CD14-positive monocyte (primary cell): ENCODE measurements around the gene SLC35F3. TPM values are rescaled to one million over a fixed set of nuclear protein-coding genes. Genes with fewer than 3 reads are reported as not detected.

ENCODE experiments used
- DNase-seq, 3 donors: peaks; one replicate each; pipeline ENCODE4 v3.0.0-alpha.2; 2011 to 2022
- H2AFZ ChIP-seq: 2 replicates; pipeline ENCODE4 v1.6.0; 2012; ENCODE audit warnings: mild to moderate bottlenecking, low read depth, low read length, inconsistent platforms; ENCODE audit not compliant: insufficient read depth, poor library complexity, severe bottlenecking
- H3K27ac ChIP-seq, 2 donors: 1 replicate in 1 of 2; 2 replicates in 1 of 2; pipeline ENCODE4 v1.5.1; 2012 to 2013; ENCODE audit warnings: low read length in 2 of 2, control low read depth in 1 of 2, inconsistent platforms in 1 of 2, low read depth in 1 of 2, mild to moderate bottlenecking in 1 of 2
- H3K27me3 ChIP-seq, 2 donors: one replicate each; pipeline versions ENCODE4 v1.6.0 to v1.6.1; 2011 to 2013; ENCODE audit warnings: low read length in 2 of 2; ENCODE audit not compliant: control insufficient read depth in 2 of 2, insufficient read depth in 2 of 2
- H3K36me3 ChIP-seq, 2 donors: replicated peaks in 1 of 2; 1 replicate in 1 of 2; 2 replicates in 1 of 2; pipeline versions ENCODE4 v1.5.1 to v1.6.1; 2012 to 2013; ENCODE audit warnings: low read length in 2 of 2, control low read depth in 1 of 2, inconsistent platforms in 1 of 2, mild to moderate bottlenecking in 1 of 2; ENCODE audit not compliant: insufficient read depth in 2 of 2, control insufficient read depth in 1 of 2
- H3K4me1 ChIP-seq, 2 donors: 1 replicate in 1 of 2; 2 replicates in 1 of 2; pipeline versions ENCODE4 v1.5.1 to v1.6.1; 2012 to 2013; ENCODE audit warnings: low read length in 2 of 2, control low read depth in 1 of 2, inconsistent platforms in 1 of 2, mild to moderate bottlenecking in 1 of 2, moderate library complexity in 1 of 2; ENCODE audit not compliant: insufficient read depth in 2 of 2, control insufficient read depth in 1 of 2
- H3K4me2 ChIP-seq: replicated peaks from 2 replicates; pipeline ENCODE3; 2012; ENCODE audit warnings: low read length, moderate library complexity, mild to moderate bottlenecking; ENCODE audit not compliant: poor library complexity, severe bottlenecking; ENCODE audit errors: extremely low read depth
- H3K4me3 ChIP-seq, 3 experiments: fragments of 200-600 bp in 1 of 3; sonication (generic) in 1 of 3; replicated peaks in 1 of 3; 1 replicate in 2 of 3; 2 replicates in 1 of 3; pipeline ENCODE4 v1.5.1; 2011 to 2013; ENCODE audit warnings: low read length in 3 of 3, mild to moderate bottlenecking in 3 of 3, control low read depth in 2 of 3, low read depth in 2 of 3, inconsistent platforms in 1 of 3, moderate library complexity in 1 of 3
- H3K79me2 ChIP-seq: 2 replicates; pipeline ENCODE4 v1.6.0; 2012; ENCODE audit warnings: mild to moderate bottlenecking, control low read depth, inconsistent platforms, low read length, moderate library complexity; ENCODE audit not compliant: insufficient read depth
- H3K9ac ChIP-seq: 2 replicates; pipeline ENCODE4 v1.6.0; 2017; ENCODE audit warnings: low read length, mild to moderate bottlenecking; ENCODE audit not compliant: insufficient read depth, poor library complexity, severe bottlenecking
- H3K9me3 ChIP-seq, 2 donors: replicated peaks in 1 of 2; 1 replicate in 1 of 2; 2 replicates in 1 of 2; pipeline versions ENCODE4 v1.5.1 to v1.6.1; 2012 to 2013; ENCODE audit warnings: low read length in 2 of 2, control low read depth in 1 of 2; ENCODE audit not compliant: control insufficient read depth in 1 of 2, insufficient read depth in 1 of 2
- H4K20me1 ChIP-seq: 2 replicates; pipeline ENCODE4 v1.6.0; 2012; ENCODE audit warnings: mild to moderate bottlenecking, low read length, control low read depth, moderate library complexity; ENCODE audit not compliant: insufficient read depth
- H3K27ac Mint-ChIP-seq, 7 donors: one replicate each; pipeline ENCODE4 v1.8.0; 2020; ENCODE audit warnings: mild to moderate bottlenecking in 7 of 7, mixed read lengths in 7 of 7, moderate library complexity in 6 of 7, inconsistent platforms in 2 of 7
- H3K27me3 Mint-ChIP-seq, 3 donors: one replicate each; pipeline ENCODE4 v1.8.0; 2021 to 2022; ENCODE audit warnings: low read depth in 3 of 3, mild to moderate bottlenecking in 3 of 3, mixed read lengths in 3 of 3, moderate library complexity in 3 of 3, inconsistent platforms in 1 of 3
- H3K36me3 Mint-ChIP-seq, 2 donors: one replicate each; pipeline ENCODE4 v1.8.0; 2020; ENCODE audit warnings: mixed read lengths in 2 of 2, inconsistent platforms in 1 of 2, mild to moderate bottlenecking in 1 of 2
- H3K4me1 Mint-ChIP-seq: one replicate; pipeline ENCODE4 v1.8.0; 2020; ENCODE audit warnings: mild to moderate bottlenecking, mixed read lengths
- H3K4me3 Mint-ChIP-seq, 2 donors: one replicate each; pipeline ENCODE4 v1.8.0; 2020; ENCODE audit warnings: mild to moderate bottlenecking in 2 of 2, mixed read lengths in 2 of 2, moderate library complexity in 1 of 2
- H3K9me3 Mint-ChIP-seq, 7 donors: one replicate each; pipeline ENCODE4 v1.8.0; 2020 to 2022; ENCODE audit warnings: mixed read lengths in 7 of 7, mild to moderate bottlenecking in 6 of 7, moderate library complexity in 6 of 7, inconsistent platforms in 2 of 7
- CTCF ChIP-seq: fragments of 200-600 bp; IDR thresholded peaks from one replicate; pipeline ENCODE4 v1.8.0; 2022; ENCODE audit warnings: antibody characterized with exemption, mild to moderate bottlenecking
- WGBS: methylation state at CpG from one replicate; pipeline ENCODE4 v1.1.5; 2013; ENCODE audit warnings: missing lambda C conversion rate; ENCODE audit not compliant: insufficient coverage; 5-methylcytosine and 5-hydroxymethylcytosine counted together
- intact Hi-C, 2 donors: fragments of 100-400 bp; cut with micrococcal nuclease; formaldehyde crosslinking; loops; one replicate each; pipeline versions ENCODE4 v1.15.0 to v1.15.1; 2023
- polyA plus RNA-seq, 3 donors: library from polyadenylated mRNA; depleted of rRNA in 1 of 3; unstranded in 2 of 3; stranded (reverse) in 1 of 3; fragments of 300-500 nt in 2 of 3; fragments of >200 nt in 1 of 3; fragmentation: Illumina TruSeq in 2 of 3; gene quantifications; 1 replicate in 2 of 3; 2 replicates in 1 of 3; pipeline ENCODE4 v1.2.3, GENCODE V29; 2012 to 2021

SLC35F3 gene
- polyA plus RNA-seq, 3 donors, result 0.17 to 0.78 TPM; not detected in 1

GRCh38 chr1:234315091-234315541 lies 410.6 kb downstream of the SLC35F3 start:
- Histone ChIP-seq H3K27me3 (no peaks in the 10 kb centered on the region), H3K9ac (no peak overlapping the region), H3K4me2 (no peak overlapping the region), H3K79me2 (no peaks in the 10 kb centered on the region), H4K20me1 (no peaks in the 10 kb centered on the region), H2AFZ (no peak overlapping the region), H3K4me1 (peaks cover 1 to 23% of the 10 kb centered on the region in 2 donors), H3K9me3 (no peaks in the 10 kb centered on the region), H3K27ac (peak overlapping the region in 1 of 2 donors; percentile 22), H3K4me3 (no peak overlapping the region), H3K36me3 (no peaks in the 10 kb centered on the region)
- WGBS, result no CpG with 5 or more reads among the region's 6 CpGs
- peaks cover 4% of the 10 kb centered on the region for H3K4me1 Mint-ChIP-seq
- no peaks in the 10 kb centered on the region for H3K9me3 Mint-ChIP-seq
- TF ChIP-seq CTCF, result no peak
- peak in 2 of 3 donors; percentile 70 to 71 for DNase-seq
- intact Hi-C loops, result loop anchor here in 1 of 2 donors (10.0 kb wide), 1 partner anchor 160 kb away; no protein-coding TSS in a partner anchor
- peak overlapping the region in 4 of 7 donors; percentile 3 to 65 (median 33) for H3K27ac Mint-ChIP-seq
- no peaks in the 10 kb centered on the region for H3K36me3 Mint-ChIP-seq
- peaks cover 1 to 10% (median 7%) of the 10 kb centered on the region in 3 donors for H3K27me3 Mint-ChIP-seq
- peak overlapping the region in 1 of 2 donors; percentile 8 for H3K4me3 Mint-ChIP-seq

DNA sequence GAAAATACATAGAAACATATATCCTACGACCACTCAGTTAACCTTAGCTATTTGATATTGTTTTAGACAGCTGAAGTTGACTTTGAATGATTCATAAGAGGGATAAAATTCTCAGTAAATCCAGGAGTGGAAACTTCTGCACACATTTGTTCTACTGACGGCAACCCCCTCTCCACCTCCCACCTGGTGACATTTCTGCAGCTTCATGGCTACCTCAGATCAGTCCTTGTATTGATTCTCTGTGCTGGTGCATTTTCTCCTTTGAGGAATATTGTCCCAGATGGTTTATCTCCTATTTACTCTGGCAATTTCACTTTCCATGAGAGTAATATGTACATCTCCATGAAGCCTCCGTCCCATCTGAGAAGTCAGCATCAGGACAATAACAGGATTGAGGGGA lies 411.1 kb downstream of the SLC35F3 start:
- Histone ChIP-seq H3K27me3 (no peaks in the 10 kb centered on the region), H3K4me2 (no peak overlapping the region), H3K9ac (no peak overlapping the region), H3K4me3 (no peak overlapping the region), H3K79me2 (no peaks in the 10 kb centered on the region), H3K9me3 (no peaks in the 10 kb centered on the region), H3K36me3 (no peaks in the 10 kb centered on the region), H2AFZ (no peak overlapping the region), H3K27ac (no peak overlapping the region), H3K4me1 (peaks cover 0 to 21% of the 10 kb centered on the region in 2 donors), H4K20me1 (no peaks in the 10 kb centered on the region)
- intact Hi-C loops, result loop anchor here in 1 of 2 donors (10.0 kb wide), 1 partner anchor 161 kb away; no protein-coding TSS in a partner anchor
- H3K27ac Mint-ChIP-seq, result peak overlapping the region in 3 of 7 donors; percentile 33 to 44 (median 44)
- no peak for DNase-seq
- no peak for TF ChIP-seq CTCF
- no CpG with 5 or more reads among the region's 3 CpGs for WGBS
- H3K4me1 Mint-ChIP-seq, result no peaks in the 10 kb centered on the region
- peaks cover 1 to 10% (median 5%) of the 10 kb centered on the region in 3 donors for H3K27me3 Mint-ChIP-seq
- H3K4me3 Mint-ChIP-seq, result no peak overlapping the region
- H3K36me3 Mint-ChIP-seq, result no peaks in the 10 kb centered on the region
- no peaks in the 10 kb centered on the region for H3K9me3 Mint-ChIP-seq
